ENCODE data around the gene GREM1.

GREM1 gene

DNA sequence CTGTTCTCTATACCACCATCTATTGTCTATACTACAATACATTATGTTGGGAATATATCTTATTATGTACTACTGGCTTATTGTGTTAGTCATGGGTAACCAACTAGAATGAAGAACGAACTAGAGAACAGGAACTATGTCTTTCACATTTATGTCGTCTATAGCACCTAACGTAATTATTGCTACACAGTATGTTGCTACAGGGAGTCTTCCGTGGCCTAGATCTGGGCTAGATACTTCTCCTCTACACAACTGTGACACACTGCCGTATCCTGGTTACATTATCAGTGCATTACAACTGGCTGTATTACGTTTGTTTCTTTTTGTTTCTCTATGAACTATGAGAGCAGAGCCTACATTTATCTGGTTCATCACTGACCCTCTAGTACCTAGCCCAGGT lies 42.3 kb upstream of the GREM1 start:
- H3K4me1 ChIP-seq (ENCODE audit: low read length): no peaks in the 10 kb centered on the region
- H3K4me2 ChIP-seq (ENCODE audit: low read depth, low read length): no peak overlapping the region
- DNase-seq: no peak
- TF ChIP-seq CTCF (IDR thresholded peaks at IDR 0.05; ENCODE audit: low read length) (no peak), EZH2 (optimal IDR thresholded peaks at IDR 0.05; ENCODE audit: low read depth, low read length) (no peak), EZH2phosphoT487 (IDR thresholded peaks at IDR 0.05; ENCODE audit: low read length) (no peak)
- H3K9ac ChIP-seq (ENCODE audit: low read length): no peak overlapping the region
- H3K27ac ChIP-seq (ENCODE audit: low read length): no peak overlapping the region
- H3K9me3 ChIP-seq (replicated peaks; ENCODE audit: insufficient read depth, low read length): no peaks in the 10 kb centered on the region
- H3K79me2 ChIP-seq (ENCODE audit: low read length): no peaks in the 10 kb centered on the region
- no peaks in the 10 kb centered on the region for H4K20me1 ChIP-seq (ENCODE audit: insufficient read depth, low read length)
- no peak overlapping the region for H2AFZ ChIP-seq (ENCODE audit: low read length)
- H3F3A ChIP-seq (ENCODE audit: insufficient read depth, low read length): no peaks in the 10 kb centered on the region
- no peaks in the 10 kb centered on the region for H3K27me3 ChIP-seq (replicated peaks; ENCODE audit: insufficient read depth, low read length)
- no peaks in the 10 kb centered on the region for H3K36me3 ChIP-seq (replicated peaks; ENCODE audit: insufficient read depth, low read length)
- no peaks in the 10 kb centered on the region for H3K9me2 ChIP-seq (replicated peaks; ENCODE audit: insufficient read depth, low read length)
- H3K4me3 ChIP-seq (ENCODE audit: low read length): no peak overlapping the region

DNA sequence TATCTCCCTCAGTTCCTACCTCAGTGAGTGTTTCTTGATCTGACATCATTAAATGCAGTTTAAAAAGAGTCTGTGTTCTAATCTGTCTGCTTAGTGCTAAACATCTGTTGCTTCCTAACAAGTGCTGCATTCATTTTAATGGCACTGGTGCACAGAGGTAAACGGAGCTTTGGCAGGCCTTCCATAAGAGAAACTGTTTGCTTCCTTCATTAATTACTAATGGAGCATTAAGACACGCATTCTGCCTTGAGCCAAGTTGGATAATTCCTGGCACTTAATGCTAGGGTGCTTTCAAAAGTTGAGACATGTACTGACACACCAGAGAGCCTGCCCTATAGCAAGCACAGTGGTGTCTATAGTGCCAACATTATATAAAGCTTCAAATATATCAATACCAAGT lies 41.6 kb upstream of the GREM1 start:
- H3K4me2 ChIP-seq (ENCODE audit: low read depth, low read length): no peak overlapping the region
- no peak overlapping the region for H2AFZ ChIP-seq (ENCODE audit: low read length)
- no peaks in the 10 kb centered on the region for H3K4me1 ChIP-seq (ENCODE audit: low read length)
- H3K9ac ChIP-seq (ENCODE audit: low read length): no peak overlapping the region
- H3K36me3 ChIP-seq (replicated peaks; ENCODE audit: insufficient read depth, low read length): no peaks in the 10 kb centered on the region
- H4K20me1 ChIP-seq (ENCODE audit: insufficient read depth, low read length): no peaks in the 10 kb centered on the region
- H3F3A ChIP-seq (ENCODE audit: insufficient read depth, low read length): no peaks in the 10 kb centered on the region
- no peak overlapping the region for H3K4me3 ChIP-seq (ENCODE audit: low read length)
- no peak for DNase-seq
- TF ChIP-seq CTCF (IDR thresholded peaks at IDR 0.05; ENCODE audit: low read length): no peak
- TF ChIP-seq EZH2 (optimal IDR thresholded peaks at IDR 0.05; ENCODE audit: low read depth, low read length): no peak
- TF ChIP-seq EZH2phosphoT487 (IDR thresholded peaks at IDR 0.05; ENCODE audit: low read length): no peak
- H3K79me2 ChIP-seq (ENCODE audit: low read length): no peaks in the 10 kb centered on the region
- no peaks in the 10 kb centered on the region for H3K9me2 ChIP-seq (replicated peaks; ENCODE audit: insufficient read depth, low read length)
- H3K27me3 ChIP-seq (replicated peaks; ENCODE audit: insufficient read depth, low read length): no peaks in the 10 kb centered on the region
- no peak overlapping the region for H3K27ac ChIP-seq (ENCODE audit: low read length)
- no peaks in the 10 kb centered on the region for H3K9me3 ChIP-seq (replicated peaks; ENCODE audit: insufficient read depth, low read length)

- Histone ChIP-seq H3K9ac (ENCODE audit: low read length) (no peak overlapping the region), H3K4me1 (ENCODE audit: low read length) (no peaks in the 10 kb centered on the region), H3K27ac (ENCODE audit: low read length) (no peak overlapping the region), H3F3A (ENCODE audit: insufficient read depth, low read length) (no peaks in the 10 kb centered on the region), H4K20me1 (ENCODE audit: insufficient read depth, low read length) (no peaks in the 10 kb centered on the region), H2AFZ (ENCODE audit: low read length) (no peak overlapping the region), H3K79me2 (ENCODE audit: low read length) (no peaks in the 10 kb centered on the region), H3K9me2 (replicated peaks; ENCODE audit: insufficient read depth, low read length) (no peaks in the 10 kb centered on the region), H3K9me3 (replicated peaks; ENCODE audit: insufficient read depth, low read length) (no peaks in the 10 kb centered on the region), H3K4me2 (ENCODE audit: low read depth, low read length) (no peak overlapping the region), H3K27me3 (replicated peaks; ENCODE audit: insufficient read depth, low read length) (no peaks in the 10 kb centered on the region), H3K36me3 (replicated peaks; ENCODE audit: insufficient read depth, low read length) (no peaks in the 10 kb centered on the region), H3K4me3 (ENCODE audit: low read length) (no peak overlapping the region)
- DNase-seq: no peak
- TF ChIP-seq EZH2 (optimal IDR thresholded peaks at IDR 0.05; ENCODE audit: low read depth, low read length): no peak
These were observed 40.5 kb upstream of the GREM1 start for GRCh38 chr15:32677238-32677750.

DNA sequence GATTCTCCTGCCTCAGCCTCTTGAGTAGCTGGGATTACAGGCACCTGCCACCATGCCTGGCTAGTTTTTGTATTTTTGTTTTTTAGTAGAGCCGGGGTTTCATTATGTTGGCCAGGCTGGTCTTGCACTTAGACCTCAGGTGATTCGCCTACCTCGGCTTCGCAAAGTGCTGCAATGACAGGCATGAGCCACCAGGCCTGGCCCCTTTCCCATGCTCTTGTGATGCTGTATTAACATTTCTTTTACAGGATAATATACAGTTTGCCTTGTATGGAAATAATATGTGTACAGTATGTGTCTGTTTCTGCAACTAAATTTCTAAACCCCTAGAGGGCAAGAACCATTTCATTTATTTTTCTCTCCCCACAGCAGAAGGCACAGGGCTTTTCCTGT lies 38.5 kb upstream of the GREM1 start:
- H3K9me2 ChIP-seq (replicated peaks; ENCODE audit: insufficient read depth, low read length): no peaks in the 10 kb centered on the region
- H4K20me1 ChIP-seq (ENCODE audit: insufficient read depth, low read length): no peaks in the 10 kb centered on the region
- H3K9ac ChIP-seq (ENCODE audit: low read length): no peak overlapping the region
- H3K4me2 ChIP-seq (ENCODE audit: low read depth, low read length): no peak overlapping the region
- no peak overlapping the region for H2AFZ ChIP-seq (ENCODE audit: low read length)
- no peaks in the 10 kb centered on the region for H3K36me3 ChIP-seq (replicated peaks; ENCODE audit: insufficient read depth, low read length)
- H3F3A ChIP-seq (ENCODE audit: insufficient read depth, low read length): no peaks in the 10 kb centered on the region
- H3K4me3 ChIP-seq (ENCODE audit: low read length): no peak overlapping the region
- TF ChIP-seq EZH2 (optimal IDR thresholded peaks at IDR 0.05; ENCODE audit: low read depth, low read length) (no peak), EZH2phosphoT487 (IDR thresholded peaks at IDR 0.05; ENCODE audit: low read length) (no peak), CTCF (IDR thresholded peaks at IDR 0.05; ENCODE audit: low read length) (no peak)
- H3K79me2 ChIP-seq (ENCODE audit: low read length): no peaks in the 10 kb centered on the region
- H3K27me3 ChIP-seq (replicated peaks; ENCODE audit: insufficient read depth, low read length): no peaks in the 10 kb centered on the region
- H3K9me3 ChIP-seq (replicated peaks; ENCODE audit: insufficient read depth, low read length): no peaks in the 10 kb centered on the region
- no peak for DNase-seq
- no peak overlapping the region for H3K27ac ChIP-seq (ENCODE audit: low read length)
- no peaks in the 10 kb centered on the region for H3K4me1 ChIP-seq (ENCODE audit: low read length)
